ENCODE data around the gene PRR33.

Gene PRR33

DNA sequence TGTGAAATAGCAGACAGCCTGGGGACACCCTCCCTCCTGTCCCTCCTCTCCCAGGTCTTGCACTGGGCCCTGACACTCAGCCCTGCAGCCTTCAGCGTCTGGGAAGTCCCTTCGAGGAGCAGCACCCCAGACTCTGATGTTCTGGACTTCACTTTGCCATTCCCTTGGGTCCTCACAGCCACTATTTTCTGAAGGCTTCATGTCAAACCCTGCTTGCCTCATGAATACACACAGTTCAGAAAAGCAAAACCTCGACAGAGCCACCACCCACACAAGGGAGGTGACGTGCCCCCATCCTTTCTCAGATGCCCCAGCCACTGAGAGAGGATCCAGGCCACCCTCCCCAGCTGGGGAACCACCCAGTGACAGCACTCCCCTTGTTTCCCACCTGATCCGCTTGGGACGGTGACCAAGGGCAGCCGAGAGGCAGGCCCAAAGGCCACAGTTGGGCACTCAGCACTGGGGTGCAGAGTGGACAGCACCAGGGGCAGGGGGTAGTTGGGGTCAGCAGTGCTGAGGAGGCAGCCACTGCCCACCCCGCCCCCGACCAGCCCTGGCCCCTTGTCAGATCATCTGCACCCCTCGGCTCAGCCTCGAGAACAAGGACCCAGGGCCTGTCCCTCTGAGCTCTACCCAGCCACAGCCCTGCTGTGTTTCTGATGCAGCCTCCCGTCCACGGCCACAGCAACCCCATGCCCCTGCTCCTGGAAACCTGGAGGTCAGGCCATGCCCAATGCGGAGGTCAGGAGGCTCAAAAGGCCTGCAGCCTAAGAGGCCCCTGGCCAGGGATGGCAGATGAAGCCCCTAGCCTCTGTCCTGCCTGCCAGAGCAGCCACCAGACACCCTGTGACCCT is 24.7 kb upstream of the PRR33 start:
- no peak for DNase-seq

- DNase-seq, result no peak
These were observed 24.1 kb upstream of the PRR33 start for GRCh38 chr11:1915795-1916131.

- no peak for DNase-seq
These were observed 21.8 kb upstream of the PRR33 start for GRCh38 chr11:1913271-1914060.

DNA sequence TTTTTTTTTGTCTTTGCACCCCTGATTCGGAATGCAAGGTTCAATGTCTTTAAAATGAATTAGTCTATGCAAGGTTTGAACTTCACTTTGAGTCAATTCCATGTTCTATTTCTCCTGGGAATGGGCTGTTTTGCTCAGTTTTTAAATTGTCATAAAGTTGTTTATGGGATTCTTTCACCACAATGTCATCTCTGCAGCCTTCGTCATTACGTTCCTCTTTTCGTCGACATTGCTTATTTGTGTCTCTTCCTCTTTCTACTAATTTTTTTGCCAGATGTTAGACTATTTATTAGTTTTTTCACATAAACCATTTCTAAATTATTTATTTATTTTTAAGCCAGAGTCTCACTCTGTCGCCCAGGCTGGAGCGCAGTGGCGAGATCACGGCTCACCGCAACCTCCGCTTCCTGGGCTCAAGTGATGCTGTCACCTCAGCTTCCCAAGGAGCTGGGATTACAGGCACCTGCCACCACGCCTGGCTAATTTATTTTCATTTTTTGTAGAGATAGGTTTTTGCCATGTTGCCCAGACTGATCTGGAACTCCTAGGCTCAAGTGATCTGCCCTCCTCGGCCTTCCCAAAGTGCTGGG is 20.7 kb upstream of the PRR33 start:
- no peak for DNase-seq

DNA sequence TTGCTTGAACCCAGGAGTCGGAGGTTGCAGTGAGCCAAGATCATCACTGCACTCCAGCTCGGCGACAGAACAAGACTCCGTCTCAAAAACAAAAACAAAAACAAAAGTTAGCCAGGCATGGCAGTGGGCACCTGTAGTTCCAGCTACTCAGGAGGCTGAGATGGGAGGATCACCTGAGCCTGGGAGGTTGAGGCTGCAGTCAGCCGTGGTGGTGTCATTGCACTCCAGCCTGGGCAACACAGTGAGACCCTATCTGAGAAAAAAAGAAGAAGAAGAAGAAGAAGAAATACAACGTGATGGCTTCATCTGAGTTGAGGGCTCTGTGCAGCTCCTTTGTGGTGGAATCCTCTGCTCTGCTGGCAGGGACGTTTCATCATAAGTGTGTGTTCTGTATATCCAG is 17.8 kb upstream of the PRR33 start:
- DNase-seq, result no peak

GRCh38 chr11:1908618-1909017 is 16.9 kb upstream of the PRR33 start:
- no peak for DNase-seq

- DNase-seq, result no peak
These were observed 15.1 kb upstream of the PRR33 start for GRCh38 chr11:1906611-1907423.

- DNase-seq, result no peak
These were observed 14.5 kb upstream of the PRR33 start for GRCh38 chr11:1906181-1906580.

DNA sequence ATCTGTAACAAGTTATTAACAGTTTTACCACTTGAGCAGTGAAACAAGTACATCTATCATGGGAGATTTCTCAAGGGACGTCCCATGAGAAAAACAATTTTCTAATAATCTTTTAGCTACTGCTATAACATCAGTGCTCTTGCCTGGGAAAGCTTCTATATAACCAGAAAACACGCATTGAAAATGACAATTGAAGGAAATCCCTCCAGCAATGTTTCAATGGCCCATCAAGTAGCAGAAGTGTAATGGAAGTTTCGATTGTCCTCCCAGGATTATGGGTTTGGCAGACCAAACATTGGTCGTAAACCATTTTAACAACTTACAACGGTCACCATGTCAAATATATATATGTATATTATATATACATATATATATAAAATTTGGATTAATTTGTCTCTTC is 8.0 kb upstream of the PRR33 start:
- DNase-seq, result no peak

DNA sequence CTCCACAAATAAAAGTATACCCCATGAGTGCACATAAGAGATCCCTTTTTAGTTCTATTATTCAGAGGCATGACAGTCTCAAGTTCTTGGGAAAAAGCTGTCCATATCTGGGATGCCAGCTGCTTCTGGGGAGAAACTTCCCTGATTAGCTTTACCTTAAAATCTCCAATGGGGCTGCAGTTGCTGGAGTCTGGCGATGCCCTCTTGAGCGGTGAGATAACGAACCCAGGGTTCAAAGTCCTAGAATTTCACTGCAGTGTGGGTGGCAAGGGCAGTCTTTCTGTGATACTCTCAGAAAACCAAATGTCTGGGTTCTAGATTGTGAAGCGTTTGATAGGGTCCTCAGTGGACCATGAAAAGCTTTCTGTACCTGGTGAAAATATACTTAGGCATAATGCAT is 7.4 kb upstream of the PRR33 start:
- DNase-seq, result no peak

- no peak for DNase-seq
These were observed 5.2 kb upstream of the PRR33 start for GRCh38 chr11:1896923-1897322.

GRCh38 chr11:1896468-1896867 is 4.8 kb upstream of the PRR33 start:
- no peak for DNase-seq

GRCh38 chr11:1894759-1895158 is 3.1 kb upstream of the PRR33 start:
- DNase-seq, result no peak

GRCh38 chr11:1893581-1894359 is 2.1 kb upstream of the PRR33 start:
- no peak for DNase-seq

GRCh38 chr11:1892558-1892957 is 863 bp upstream of the PRR33 start:
- no peak for DNase-seq

DNA sequence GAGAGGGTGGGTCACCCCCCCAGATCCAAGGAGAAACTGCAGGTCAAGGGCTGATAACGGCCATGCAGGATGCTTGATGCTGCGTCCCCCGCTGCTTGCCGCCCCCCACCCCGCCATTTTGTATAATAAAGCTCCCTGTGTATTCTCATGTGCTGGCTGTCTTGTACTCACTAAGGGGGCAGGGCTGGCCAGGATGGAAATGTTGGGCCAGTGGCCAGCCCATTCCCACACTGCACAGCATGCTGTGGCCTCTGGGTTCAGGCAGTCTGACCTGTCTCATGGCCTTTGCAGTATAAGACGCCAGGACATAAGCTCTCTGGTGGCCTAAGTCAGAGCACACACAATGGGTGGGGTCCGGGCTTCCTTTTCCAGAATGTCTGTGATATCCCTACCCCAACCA is 421 bp upstream of the PRR33 start:
- DNase-seq, result no peak

DNA sequence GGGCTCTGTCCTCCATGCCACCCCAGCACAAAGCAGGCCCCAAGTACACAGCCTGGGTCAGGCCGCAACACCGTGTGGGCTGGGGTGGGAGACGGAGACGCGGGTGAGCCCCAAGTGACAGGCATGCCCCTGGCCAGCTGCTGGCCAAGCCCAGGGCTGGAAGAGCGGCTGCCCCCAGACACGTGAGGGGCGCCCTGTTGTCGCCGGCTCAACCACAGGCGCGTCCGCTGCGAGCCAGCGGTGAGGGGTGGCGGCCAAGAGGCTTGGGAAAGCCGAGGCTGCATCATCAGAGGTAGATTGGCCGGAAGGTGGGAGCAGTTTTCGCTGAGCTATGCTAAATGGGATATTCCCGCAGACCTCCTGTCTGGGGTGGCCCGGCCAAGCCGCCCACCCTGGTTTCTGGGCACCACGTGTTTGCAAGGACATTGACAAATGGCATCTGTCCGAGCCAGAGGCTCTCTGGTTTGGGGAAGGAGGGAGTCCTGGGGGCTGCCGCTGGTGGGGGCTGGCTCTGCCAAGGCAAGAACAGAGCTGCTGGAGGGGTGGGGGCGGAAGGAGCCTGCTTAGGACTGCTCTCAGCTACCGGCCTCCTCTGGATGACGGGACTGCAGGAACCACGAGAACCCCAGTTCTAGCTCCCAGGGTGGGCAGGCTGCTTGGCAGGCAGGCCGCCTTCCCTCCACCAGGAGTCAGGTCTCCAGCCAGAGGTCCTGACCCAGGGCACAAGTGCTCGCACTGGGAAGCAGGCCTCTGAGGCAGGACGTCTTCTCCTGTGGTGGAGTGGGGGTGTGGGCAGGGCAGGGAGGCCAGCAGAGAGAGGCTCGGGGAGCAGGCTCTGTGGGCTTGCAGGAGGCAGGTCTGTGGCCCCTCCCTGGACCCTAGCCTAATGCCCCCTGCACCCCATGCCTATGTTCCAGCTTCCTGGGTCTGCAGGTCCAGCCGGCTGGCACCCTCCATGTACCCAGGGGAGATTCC is 552 bp downstream of the PRR33 start:
- peak in 1 of 2 experiments; percentile 59 for DNase-seq

DNA sequence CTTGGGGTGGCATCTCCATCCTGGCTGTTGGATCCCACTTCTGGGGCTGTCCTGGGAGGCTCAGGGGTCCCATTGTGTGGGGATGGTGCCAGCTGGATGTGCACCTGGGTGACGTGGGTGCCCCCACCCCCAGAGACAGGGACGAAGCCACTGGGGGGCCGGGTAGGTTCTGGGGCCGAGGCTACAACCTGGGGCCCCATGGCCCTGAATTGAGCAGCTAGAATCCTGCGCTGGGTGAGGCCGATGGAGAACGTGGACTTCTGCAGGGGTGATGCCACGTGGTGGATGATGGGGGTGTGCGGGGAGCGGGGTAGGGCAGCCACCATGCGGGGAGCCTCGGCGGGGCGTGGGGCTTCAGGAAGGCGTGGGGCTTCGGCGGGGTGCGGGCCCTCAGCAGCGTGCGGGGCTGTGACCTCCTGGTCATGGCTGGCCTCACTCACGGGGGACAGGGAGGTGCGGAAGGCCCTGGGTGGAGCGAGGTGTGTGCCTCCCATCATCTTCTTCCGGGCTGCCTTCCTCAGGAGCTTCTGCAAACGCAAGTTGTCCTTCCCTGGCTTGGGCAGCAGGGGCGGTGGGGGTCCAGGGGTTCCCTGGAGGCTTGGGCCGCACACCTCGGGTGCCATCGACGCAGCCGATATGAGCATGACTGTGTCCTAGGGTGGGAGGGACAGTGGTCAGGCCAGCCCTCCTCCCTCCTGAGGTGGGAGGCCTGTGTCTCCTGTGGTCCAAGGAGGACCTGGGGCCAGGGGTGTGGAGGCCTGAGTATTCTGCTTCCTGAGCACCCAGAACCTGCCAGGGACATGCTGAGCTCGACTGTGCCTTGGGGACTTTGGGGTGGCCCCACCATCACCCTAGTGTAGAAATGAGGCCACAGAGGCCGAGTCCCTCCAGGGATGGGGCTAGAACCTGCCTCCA is 1.5 kb downstream of the PRR33 start:
- DNase-seq, result peak in 1 of 2 experiments; percentile 52

DNA sequence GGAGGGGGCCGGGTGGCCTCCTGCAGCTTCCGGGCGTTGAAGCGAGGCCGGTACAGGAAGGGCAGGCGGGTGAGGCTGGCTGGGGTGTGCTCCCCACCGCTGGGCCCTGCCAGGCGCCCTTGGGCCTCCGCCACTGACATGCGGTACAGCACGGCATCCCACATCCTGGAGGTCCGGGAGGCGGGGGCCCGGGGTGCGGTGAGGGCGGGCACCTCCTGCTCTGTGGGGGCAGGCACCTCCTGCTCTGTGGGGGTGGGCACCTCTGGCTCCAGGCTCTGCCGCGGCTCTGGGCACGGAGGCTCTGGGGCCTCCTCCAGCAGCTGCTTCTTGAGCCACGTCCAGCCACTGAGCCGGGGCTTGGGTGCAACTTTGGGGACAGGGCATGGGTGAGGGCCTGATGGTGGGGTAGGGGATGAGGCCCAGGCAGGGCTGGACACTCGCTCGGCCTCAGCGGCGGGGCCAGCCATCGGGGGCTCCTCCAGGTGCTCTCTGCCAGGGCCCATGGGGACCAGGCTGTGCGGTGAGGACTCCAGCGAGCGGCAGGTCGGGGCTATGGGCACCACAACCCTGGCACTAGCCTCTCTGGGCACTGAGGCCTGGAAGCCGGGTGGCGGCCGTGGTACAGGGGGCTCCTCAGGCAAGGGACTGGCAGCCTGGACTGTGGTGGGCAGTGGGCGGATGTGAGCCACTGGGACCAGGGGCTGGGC is 2.3 kb downstream of the PRR33 start:
- peak; percentile 77 to 84 for DNase-seq

All from activated T-cell treated with anti-CD3 and anti-CD28 coated beads, Interleukin-2, amount 50 U/mL, for 48 hours (primary cell).